Measurements from ENCODE around the gene BIN2. TPM values are rescaled to one million over a fixed set of nuclear protein-coding genes. Genes with fewer than 3 reads are reported as not detected.

Gene BIN2
- 26.1 TPM for total RNA-seq
- long read RNA-seq, transcript BIN2-210 (13 exons, 2,255 nt): major isoform, 20 of 33 reads
- long read RNA-seq, partial matches to known transcripts: 1 of 33 reads
- long read RNA-seq, other reads (novel, unspliced or antisense): 9 of 33 reads

GRCh38 chr12:51323966-51324895, at the start of gene BIN2:
Gene BIN2 (minus strand): TSS chr12:51324174. CDS start chr12:51324102, 72 bp downstream.
- Histone ChIP-seq H3K4me1 (peaks cover 26% of the 10 kb centered on the region), H3K36me3 (no peaks in the 10 kb centered on the region), H3K9me3 (no peaks in the 10 kb centered on the region), H3K27me3 (no peaks in the 10 kb centered on the region), H3K27ac (peak within 1 kb of the TSS; percentile 90), H3K4me3 (peak within 1 kb of the TSS; percentile 50)
- DNase-seq (peak; percentile 87), ATAC-seq (peak; percentile 85)
- TF ChIP-seq CTCF (IDR thresholded peaks at IDR 0.05): no peak
- intact Hi-C loops (cut with DNase I): no loop called here

- H3K4me1 ChIP-seq: peaks cover 33% of the 10 kb centered on the region
- H3K9me3 ChIP-seq: no peaks in the 10 kb centered on the region
- no peak overlapping the region for H3K4me3 ChIP-seq
- no peak for TF ChIP-seq CTCF (IDR thresholded peaks at IDR 0.05)
- H3K27me3 ChIP-seq: no peaks in the 10 kb centered on the region
- no peak for DNase-seq
- no peak for ATAC-seq
- intact Hi-C loops (cut with DNase I): no loop called here
- H3K36me3 ChIP-seq: no peaks in the 10 kb centered on the region
- H3K27ac ChIP-seq: no peak overlapping the region
Measured at GRCh38 chr12:51373187-51373586, 49.2 kb upstream of the BIN2 start.

GRCh38 chr12:51372021-51372420, 48.0 kb upstream of the BIN2 start:
- TF ChIP-seq CTCF (IDR thresholded peaks at IDR 0.05): no peak
- intact Hi-C loops (cut with DNase I): no loop called here
- DNase-seq (no peak), ATAC-seq (no peak)
- Histone ChIP-seq H3K4me3 (no peak overlapping the region), H3K4me1 (peaks cover 33% of the 10 kb centered on the region), H3K27ac (no peak overlapping the region), H3K27me3 (no peaks in the 10 kb centered on the region), H3K9me3 (no peaks in the 10 kb centered on the region), H3K36me3 (no peaks in the 10 kb centered on the region)

GRCh38 chr12:51371295-51371953, 47.5 kb upstream of the BIN2 start:
- no peak for TF ChIP-seq CTCF (IDR thresholded peaks at IDR 0.05)
- intact Hi-C loops (cut with DNase I): no loop called here
- Histone ChIP-seq H3K4me1 (peaks cover 33% of the 10 kb centered on the region), H3K36me3 (no peaks in the 10 kb centered on the region), H3K27me3 (no peaks in the 10 kb centered on the region), H3K9me3 (no peaks in the 10 kb centered on the region), H3K4me3 (no peak overlapping the region), H3K27ac (no peak overlapping the region)
- ATAC-seq: peak; percentile 87
- DNase-seq: no peak

GRCh38 chr12:51370667-51371066, 46.7 kb upstream of the BIN2 start:
- peaks cover 33% of the 10 kb centered on the region for H3K4me1 ChIP-seq
- no peaks in the 10 kb centered on the region for H3K9me3 ChIP-seq
- no peak for DNase-seq
- H3K36me3 ChIP-seq: no peaks in the 10 kb centered on the region
- no peak for ATAC-seq
- no peaks in the 10 kb centered on the region for H3K27me3 ChIP-seq
- TF ChIP-seq CTCF (IDR thresholded peaks at IDR 0.05): no peak
- no peak overlapping the region for H3K4me3 ChIP-seq
- intact Hi-C loops (cut with DNase I): no loop called here
- H3K27ac ChIP-seq: no peak overlapping the region

Data from upper lobe of right lung (tissue), 1 donor.